Coronary artery (tissue), 2 donors: Measurements from ENCODE around the gene TSPAN17.

Experiments
- DNase-seq: peaks from one replicate; pipeline ENCODE4 v3.0.0-alpha.2; 2017; ENCODE audit warnings: low spot score
- H3K27ac ChIP-seq, 2 donors: fragments of 200-600 bp; sonication (generic); one replicate each; pipeline ENCODE4 v1.5.1; 2016 to 2019
- H3K4me3 ChIP-seq: fragments of 200-600 bp; sonication (generic); 2 replicates; pipeline ENCODE4 v1.5.1; 2016; ENCODE audit warnings: mild to moderate bottlenecking, moderate library complexity
- CTCF ChIP-seq: fragments of 200-600 bp; sonication (generic); IDR thresholded peaks from one replicate; pipeline ENCODE4 v1.5.1; 2019; ENCODE audit warnings: antibody characterized with exemption

Gene TSPAN17

GRCh38 chr5:176680226-176680563, 32.9 kb downstream of the TSPAN17 start:
- no peak for TF ChIP-seq CTCF
- DNase-seq, result no peak
- no peak overlapping the region for H3K27ac ChIP-seq
- no peak overlapping the region for H3K4me3 ChIP-seq

DNA sequence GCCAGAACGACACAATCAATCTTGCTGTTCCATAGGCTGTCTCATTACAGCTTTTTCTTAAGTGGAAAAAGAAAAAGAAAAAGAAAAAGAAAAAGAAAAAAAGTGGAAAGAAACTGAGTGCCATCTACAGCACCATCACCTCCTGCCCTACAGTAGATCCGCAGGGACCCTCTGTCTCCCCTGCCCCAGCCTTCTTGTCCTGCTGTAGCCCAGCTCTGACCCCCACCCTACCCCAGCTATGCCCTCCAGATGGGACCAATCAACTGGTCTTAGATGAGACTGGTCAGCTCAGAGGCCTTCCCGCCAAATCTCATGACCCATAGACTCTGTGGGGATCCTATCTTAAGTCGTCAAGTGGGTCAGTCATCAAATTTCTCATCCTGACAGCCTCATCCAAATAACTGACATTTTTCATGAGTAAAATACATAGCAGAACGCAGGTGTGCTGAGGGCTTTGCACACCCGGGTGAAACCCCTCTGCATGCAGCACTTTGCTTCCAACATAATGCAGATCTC, 34.8 kb downstream of the TSPAN17 start:
- no peak for DNase-seq
- TF ChIP-seq CTCF, result no peak
- no peak overlapping the region for H3K4me3 ChIP-seq
- no peak overlapping the region for H3K27ac ChIP-seq

DNA sequence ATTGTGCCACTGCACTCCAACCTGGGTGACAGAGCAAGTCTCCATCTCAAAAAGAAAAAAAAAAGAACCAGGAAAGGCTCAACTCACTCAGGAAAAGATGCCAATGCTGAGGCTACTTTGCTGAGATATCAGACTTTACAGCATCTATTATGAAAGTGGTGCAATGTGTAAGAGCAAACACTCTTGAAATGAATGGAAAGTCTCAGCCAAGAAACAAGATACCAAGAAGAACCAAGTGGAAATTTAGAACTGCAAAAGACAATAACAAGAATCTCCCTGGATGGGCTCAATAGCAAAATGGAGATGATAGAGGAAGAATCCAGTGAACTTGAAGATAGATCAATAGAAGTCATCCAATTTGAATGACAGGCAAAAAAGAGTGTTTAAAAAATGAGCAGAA, 37.7 kb downstream of the TSPAN17 start:
- Histone ChIP-seq H3K27ac (no peak overlapping the region), H3K4me3 (no peak overlapping the region)
- no peak for DNase-seq
- TF ChIP-seq CTCF, result no peak

- no peak overlapping the region for H3K4me3 ChIP-seq
- no peak for TF ChIP-seq CTCF
- H3K27ac ChIP-seq, result no peak overlapping the region
- no peak for DNase-seq
Measured at GRCh38 chr5:176687247-176687646, 40.0 kb downstream of the TSPAN17 start.

GRCh38 chr5:176687881-176688280, 40.6 kb downstream of the TSPAN17 start:
- no peak for TF ChIP-seq CTCF
- no peak for DNase-seq
- Histone ChIP-seq H3K27ac (no peak overlapping the region), H3K4me3 (no peak overlapping the region)

GRCh38 chr5:176690911-176691310, 43.6 kb downstream of the TSPAN17 start:
- Histone ChIP-seq H3K27ac (no peak overlapping the region), H3K4me3 (no peak overlapping the region)
- TF ChIP-seq CTCF, result no peak
- DNase-seq, result no peak

- no peak for DNase-seq
- no peak for TF ChIP-seq CTCF
- Histone ChIP-seq H3K4me3 (no peak overlapping the region), H3K27ac (no peak overlapping the region)
Measured at GRCh38 chr5:176691524-176691923, 44.2 kb downstream of the TSPAN17 start.
